ENCODE measurements around the gene PPP1R1B.
"Not testable (repeated sequence)": the region's sequence is repeated elsewhere in the genome, so short reads cannot be mapped to it uniquely, and the experiment has no call there.

PPP1R1B gene

DNA sequence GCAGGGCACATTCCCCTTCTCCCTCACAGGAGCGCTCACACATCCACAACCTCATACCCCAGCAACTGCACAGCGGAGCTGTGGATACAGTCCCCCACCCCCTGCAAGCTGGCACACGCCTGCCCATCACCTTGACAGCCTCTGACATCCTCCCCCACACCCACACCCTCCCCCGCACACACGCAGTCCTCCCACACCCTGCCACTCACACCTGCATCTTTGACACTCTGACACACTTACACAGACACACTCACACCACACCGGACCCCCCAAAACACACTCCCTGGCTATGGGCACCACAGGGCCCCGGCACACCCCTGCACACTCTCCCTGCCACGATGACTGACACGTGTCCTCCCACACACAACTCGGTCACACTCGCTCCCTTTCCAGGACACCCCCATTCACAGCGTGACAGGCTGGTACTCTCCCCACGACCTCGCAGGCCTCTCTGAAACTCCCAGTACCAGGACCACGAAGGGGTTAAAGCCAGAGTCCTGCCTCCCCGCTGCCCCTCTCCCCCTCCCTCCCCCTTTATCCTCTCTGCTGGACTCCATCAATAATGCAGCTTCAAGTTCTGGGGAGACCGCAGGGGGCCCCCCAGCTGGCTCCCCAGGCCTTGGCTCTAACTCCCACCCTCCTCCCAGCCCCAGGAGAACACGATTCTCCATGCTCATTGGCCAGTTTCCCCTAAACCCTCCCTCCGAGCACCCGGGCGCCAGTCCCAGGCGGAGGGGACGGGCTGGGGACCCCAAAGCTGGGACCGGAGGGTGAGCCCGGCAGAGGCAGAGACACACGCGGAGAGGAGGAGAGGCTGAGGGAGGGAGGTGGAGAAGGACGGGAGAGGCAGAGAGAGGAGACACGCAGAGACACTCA, at the start of gene PPP1R1B:
PPP1R1B (plus strand) TSS at position 782 of the 876 bp plus-strand sequence. CDS start 441 bp downstream, outside the sequence.
- no peak for DNase-seq (ENCODE audit: low read depth)

DNA sequence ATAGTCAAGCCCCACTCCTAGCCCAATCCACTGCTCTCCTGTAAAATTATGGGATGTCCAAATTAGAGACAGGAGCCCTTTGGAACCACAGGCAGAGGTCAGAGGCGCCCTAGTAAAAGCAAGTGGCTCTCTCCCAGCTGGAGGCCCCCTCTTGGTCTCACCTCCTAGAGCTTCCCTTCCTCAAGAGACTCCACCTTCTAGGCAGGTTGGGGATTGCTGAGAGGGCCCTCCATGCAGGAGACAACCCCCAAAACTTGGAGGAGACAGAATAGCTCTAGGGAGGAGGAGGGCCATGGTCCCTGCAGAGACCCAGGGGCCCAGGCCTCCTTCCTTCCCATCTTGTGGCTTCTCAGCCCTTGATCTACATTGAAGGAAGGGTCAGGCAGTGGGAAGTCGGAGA, 48.5 kb upstream of the PPP1R1B start:
- no peak for DNase-seq (ENCODE audit: low read depth)

DNA sequence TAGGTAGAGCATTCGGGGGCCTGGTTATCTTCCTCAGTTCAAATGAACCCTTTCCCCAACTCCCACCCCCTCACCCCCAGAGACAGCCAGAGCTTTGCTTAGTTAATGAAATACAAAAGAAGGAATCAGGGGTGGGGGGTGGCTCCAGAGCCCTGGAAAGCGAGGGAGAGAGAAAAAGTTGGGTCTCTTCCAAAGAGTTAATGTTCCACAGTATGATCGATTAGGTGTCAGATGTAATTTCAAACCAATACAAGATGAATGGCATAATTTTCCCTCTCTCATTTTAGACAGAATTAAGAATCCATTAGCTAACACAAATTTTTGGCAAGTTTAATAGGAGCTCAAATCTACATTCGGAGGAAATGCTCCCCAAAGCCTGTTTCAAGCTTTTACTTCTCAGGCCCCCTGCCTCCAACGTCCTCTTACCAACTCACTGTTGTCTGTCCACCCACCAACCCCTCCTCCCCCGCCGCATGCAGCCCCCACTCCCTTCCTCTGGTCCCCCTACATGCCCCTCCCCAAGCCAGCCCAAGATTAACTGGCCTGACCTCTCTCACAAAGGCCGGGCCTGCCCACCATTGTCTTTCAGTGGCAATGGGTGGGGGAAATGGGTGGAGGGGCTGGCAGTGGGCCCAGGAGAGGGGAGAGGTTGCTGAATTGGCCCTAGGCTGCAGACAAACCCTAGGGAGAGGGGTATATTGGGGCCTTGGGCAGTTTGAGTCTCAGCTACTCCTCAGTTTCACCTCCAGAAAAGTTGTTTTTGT, 47.3 kb upstream of the PPP1R1B start:
- DNase-seq (ENCODE audit: low read depth): no peak

DNA sequence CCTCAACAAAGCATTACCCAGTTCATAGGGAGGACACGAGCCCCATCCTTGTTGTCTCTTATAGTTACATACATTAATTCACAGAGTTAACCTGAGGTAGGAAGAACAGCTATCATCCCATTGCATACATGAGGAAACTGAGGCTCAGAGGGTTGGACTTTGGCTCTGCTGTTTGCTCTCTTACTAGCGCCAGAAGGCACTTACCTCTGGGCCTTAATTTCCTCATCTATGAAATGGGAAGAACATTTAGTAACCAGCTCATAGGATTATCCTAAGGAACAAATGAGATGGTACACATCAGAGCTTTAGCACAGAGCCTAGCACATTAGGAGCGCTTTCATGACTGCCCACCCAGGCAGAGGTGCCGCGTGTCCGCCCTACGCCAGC, 46.7 kb upstream of the PPP1R1B start:
- DNase-seq (ENCODE audit: low read depth): no peak

DNA sequence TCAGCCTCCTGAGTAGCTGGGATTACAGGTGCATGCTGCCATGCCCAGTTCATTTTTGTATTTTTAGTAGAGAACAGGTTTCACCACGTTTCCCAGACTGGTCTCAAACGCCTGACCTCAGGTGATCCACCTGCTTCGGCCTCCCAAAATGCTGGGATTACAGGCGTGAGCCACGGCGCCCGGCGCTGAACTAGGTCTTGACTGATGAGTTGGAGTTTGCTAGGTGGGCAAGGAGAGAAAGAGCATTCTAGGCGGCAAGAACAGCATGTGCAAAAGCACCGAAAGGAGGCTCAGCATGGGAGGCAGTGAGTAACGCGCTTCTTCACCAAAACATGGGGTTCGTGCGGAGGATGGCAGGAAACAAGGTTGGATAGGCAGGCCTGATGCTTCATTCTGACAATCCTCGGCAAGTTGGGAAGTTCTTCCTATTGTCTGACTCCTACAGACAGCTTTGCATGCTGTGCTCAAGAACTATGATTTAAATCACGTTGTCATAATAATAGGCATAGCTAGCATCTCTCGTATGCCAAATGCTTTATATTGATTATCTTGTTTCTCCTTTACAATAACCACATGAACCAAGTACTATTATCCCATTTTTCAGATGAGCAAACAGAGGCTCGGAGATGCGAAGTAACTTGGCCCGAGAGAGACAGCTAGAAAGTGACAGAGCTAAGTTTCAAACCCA, 45.5 kb upstream of the PPP1R1B start:
- no peak for DNase-seq (ENCODE audit: low read depth)

DNA sequence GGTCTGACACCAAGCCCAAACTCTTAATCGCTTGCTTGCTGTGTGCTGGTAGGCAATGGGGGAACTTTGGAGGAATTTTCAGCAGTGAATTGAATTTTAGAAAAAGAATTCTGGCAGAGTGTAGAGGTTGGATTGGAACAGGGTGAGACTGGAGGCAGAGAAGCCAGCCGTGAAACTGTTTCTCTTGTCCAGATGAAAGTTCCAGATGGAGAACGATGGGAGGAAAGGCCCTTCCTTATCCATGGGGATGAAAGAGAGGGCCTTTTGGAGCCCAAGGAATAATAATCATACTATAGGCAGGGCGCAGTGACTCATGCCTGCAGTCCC, 45.0 kb upstream of the PPP1R1B start:
- no peak for DNase-seq (ENCODE audit: low read depth)

DNA sequence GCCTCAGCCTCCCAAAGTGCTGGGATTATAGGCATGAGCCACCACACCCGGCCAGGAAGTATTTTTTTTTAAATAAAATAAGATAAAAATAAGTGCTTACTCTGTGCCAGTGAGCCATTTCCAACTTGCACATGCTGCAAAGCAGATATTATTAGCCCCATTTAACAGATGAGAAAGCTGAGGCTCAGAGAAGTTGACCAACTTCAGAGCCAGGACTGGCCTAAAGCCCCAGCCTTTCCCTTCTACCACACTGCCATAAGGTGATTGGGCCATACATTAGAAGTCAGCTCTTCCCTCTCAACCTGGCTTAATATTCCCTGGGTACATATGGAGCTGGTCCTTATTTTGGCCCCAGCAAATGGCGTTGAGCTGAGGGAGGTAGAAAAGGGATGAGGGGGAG, 44.1 kb upstream of the PPP1R1B start:
- DNase-seq (ENCODE audit: low read depth): no peak

DNA sequence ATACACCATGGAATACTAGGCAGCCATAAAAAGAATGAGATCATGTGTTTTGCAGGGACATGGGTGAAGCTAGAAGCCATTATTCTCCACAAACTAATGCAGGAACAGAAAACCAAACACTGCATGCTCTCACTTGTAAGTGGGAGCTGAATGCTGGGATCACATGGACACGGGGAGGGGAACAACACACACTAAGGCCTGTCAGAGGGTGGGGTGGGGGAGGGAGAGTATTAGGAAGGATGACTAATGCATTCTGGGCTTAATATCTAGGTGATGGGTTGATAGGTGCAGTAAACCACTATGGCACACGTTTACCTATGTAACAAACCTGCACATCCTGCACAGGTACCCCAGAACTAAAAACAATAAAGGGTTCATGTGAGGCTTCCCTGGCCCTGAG, 36.6 kb upstream of the PPP1R1B start:
- DNase-seq (ENCODE audit: low read depth): not testable (repeated sequence)

DNA sequence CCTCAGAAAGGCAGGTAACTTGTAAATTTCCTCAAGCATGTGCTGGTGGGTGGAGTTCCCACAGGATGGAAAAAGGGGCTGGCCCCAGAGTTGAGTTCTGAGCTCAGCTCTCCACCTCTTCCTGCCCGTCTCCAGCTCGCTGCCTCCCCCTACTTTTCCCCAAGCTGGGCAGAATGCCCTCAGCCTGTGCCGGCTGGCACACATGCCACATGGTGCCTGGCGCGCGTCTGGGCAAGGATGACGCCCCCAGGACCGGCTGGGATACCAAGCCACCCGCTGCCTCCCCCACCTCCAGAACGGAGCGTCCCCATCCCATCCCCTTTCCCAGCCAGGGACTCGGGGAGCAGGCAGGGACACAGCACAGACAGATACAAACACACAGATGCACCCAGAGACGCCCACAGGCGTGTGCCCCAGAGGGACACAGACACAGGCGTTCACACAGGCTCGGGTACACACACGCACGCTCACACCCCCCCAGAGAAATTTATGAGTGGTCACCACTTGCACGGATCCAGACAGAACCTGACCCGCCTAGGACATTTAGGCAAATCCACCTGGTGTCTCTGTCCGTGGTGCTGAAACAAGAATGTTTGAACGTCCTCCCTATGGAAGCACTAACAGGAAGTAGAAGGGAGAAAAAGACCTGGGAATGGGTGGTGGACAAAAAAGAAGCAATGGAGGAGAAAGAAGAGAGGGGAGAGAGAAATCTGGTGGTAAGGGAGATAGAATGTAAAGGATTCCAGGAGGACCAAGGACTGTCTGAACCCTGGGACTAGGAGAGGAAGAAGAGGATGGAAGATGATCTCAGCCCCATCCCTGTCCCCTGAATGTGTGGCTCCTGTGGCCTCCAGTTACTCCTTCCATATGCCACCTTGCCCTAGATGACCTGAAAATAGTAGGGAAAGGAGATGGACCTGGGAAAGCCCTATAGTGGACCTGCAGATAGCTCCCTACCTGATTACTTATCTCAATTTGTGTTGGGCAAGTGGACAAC, 34.5 kb upstream of the PPP1R1B start:
- no peak for DNase-seq (ENCODE audit: low read depth)

DNA sequence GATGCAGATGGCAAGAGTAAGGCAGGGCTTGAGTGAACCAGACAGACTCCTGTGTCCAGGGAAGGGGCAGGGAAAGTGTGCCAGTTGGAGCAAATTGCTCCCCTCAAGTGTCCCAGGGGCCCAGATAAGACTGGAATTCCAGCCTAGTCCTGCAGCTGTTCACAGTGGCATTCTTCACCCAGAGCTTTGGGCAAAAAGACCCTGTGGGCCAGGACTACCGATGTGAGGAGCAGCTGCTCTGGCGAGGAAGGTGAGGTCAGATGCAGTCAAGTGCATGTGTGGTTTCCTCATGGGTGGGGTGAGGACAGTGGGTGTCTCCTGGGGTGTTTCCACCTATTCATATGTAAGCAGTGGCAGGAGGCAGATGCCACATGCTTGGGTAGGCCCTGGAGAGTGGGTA, 33.4 kb upstream of the PPP1R1B start:
- DNase-seq (ENCODE audit: low read depth): no peak

DNA sequence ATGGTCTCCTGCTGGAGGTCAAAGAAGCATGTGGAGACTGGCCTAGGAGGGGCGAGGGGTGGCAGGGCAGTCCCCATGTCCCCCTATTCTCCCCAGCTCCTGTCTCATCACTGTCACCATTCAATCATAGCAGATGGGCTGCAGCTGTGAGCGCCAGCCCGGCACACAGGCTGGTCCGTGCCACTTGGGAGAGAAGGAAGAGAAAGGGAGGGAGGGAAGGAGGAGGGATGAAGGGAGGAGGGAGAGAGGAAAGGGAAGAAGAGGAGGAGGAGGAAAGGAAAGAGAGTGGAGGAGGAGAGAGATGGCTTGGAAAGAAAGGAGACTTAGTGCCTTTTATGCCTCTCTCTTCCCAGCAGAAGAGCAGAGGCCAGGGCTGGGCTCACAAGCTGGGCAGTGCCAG, 31.5 kb upstream of the PPP1R1B start:
- DNase-seq (ENCODE audit: low read depth): no peak

DNA sequence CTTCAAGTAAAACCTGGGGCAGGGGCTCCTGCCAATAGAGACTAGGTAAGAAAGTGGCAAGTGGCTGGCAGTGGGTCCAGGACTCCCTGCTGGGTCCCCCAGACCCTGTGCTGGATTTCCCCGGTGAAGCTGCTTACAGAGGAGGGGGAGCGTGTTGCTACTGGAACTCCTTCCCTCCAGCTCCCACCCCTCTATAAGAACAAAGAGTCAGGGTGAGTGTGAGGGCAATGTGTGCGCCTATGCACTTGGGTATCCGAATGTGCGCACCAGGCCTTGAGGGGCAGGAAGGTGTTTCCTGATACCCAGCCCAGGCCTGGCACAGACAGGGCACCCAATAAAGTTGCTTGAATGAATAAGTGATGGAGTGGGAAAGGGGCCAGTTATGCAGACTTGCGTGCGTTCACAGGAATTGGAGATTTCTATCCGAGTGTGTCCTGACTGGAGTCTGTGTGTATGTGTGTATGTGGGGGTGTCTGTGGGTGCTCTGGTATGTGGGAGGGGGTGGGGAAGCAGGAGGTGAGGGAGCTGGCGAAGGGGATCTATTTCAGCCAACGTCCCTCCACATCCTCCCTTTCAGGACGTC, 30.7 kb upstream of the PPP1R1B start:
- no peak for DNase-seq (ENCODE audit: low read depth)

DNA sequence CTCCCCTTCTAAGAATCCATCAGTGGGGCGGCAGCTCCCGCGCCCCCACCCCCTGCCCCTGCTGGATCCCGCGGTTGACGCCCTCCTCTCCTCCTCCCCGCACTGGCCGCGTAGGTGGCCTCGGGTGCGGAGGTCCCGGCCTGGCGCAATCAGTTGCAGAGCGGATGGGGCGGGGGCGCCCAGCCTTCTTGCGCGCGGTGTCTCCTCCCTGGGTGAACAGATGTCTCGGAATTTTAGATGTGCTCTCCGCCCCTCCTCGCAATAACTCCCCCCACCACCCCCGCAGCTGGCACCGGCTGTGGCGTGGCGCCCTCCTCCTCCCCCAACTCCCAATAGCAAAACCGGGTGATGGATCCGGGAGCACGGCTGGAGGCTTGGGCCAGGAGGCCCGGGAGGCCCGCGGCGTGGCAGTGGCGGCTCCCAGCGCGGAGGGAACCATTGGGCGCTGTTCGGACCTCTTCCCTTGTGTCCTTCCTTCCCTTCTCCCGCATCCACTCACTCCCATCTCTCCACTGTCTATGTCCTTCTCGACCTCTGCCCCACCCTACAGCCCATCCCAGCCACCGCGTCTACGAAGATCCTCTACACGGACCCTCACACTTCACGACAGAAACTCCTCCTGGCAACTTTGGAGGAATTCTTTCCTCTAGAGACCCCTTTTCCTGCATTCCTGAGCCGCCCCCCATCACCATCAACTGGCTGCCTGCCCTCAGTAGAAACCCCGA, 30.0 kb upstream of the PPP1R1B start:
- no peak for DNase-seq (ENCODE audit: low read depth)

DNA sequence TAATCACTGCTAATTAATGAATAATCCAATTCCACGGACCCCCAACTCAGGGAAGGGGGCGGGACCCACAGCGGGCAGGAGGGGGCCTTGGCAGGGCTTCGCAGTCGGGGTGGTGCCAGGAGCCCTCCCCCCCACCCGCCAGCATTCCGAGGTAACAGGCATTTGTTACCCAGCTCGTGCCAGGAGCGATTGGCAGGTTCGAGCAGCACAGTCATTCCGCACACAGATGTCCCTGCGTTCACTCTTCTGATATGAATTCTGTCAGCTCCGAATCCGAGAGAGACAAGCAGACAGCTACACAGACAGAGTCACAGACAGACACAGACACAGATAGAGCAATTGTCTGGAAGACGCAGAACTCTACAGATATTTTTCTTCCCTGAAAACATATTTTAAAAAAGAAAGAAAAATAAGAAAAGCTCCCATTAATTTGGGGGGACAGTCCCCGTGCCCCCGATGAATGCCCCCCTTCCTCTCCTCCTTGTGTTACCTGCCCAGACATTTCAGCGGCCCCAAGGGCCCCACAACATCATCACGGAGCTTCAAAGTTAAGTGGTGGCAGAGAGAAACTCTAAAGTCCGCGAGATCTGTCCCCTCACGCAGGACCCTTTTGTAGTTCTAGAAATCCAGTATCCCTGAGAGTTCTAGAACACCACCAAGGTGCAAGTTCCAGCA, 29.2 kb upstream of the PPP1R1B start:
- no peak for DNase-seq (ENCODE audit: low read depth)

DNA sequence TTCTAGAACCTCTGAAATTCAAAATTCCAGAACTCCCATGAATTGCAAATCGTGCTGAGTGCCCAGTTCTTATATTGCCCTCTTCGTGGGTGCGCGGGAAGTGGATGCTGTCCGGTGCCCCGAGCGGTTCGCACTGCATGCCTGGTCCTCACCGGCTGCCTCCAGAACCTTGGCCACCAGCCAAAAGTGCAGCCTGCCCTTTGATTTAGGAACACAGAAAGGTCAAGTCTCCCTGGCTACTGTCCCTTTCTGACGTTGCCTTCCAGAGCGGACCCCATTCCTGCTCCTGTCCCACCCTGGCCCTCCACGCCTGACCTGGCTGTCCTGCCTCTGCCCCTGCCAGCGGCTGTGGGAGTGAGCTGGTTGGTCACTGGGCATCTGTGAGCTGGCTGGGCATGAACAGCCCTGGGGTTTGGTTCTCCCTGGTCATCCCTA, 28.7 kb upstream of the PPP1R1B start:
- no peak for DNase-seq (ENCODE audit: low read depth)

DNA sequence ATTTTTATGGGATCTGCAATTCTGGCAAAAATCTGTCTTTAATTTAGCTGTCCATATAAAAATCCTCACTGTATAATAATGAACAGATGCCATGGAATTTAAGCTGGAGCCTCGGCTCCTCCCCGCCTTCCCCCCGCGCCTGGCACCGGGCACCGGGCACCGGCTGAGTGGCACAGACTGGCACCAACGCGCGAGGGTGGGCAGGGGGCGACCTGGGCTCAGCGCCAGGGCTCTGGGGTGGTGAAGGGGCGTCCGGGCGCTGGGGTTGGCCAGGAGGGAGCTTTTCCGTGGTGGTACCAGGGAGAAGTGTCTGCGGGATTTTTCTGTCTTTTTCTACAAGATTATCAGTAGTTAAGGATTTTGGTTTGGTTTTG, 28.1 kb upstream of the PPP1R1B start:
- DNase-seq (ENCODE audit: low read depth): no peak

DNA sequence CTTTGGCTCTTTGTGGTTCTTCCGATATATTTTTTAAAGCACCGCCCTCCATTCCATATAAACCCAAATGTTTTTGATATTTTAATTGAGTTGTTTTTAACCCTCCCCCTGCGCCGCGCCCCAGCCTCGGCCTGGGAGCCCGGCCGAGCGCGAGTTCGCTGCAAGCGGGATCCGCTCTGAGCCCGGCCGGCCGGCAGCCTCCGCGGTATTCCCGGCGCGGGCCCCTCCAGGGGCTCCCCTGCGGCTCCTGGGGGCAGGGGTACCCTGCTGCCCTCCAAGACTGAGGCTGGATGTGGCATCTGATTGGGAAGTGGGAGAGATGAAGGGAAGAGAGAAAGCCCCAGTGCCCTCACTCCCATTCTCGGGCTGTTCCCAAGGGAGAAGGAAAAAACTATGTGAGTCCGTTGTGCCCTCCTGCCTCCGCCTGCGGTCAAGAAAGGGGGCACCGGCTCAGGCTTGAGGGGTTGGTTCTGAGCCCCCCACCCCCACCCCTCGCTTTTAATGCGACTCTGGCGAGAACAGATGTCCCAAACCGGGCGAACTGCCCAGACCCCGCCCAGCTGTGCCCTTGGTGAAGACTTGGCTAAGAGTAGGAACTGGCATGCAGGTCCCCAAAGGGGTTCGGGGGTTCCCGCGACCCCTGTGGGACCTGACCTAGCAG, 27.6 kb upstream of the PPP1R1B start:
- DNase-seq (ENCODE audit: low read depth): no peak

DNA sequence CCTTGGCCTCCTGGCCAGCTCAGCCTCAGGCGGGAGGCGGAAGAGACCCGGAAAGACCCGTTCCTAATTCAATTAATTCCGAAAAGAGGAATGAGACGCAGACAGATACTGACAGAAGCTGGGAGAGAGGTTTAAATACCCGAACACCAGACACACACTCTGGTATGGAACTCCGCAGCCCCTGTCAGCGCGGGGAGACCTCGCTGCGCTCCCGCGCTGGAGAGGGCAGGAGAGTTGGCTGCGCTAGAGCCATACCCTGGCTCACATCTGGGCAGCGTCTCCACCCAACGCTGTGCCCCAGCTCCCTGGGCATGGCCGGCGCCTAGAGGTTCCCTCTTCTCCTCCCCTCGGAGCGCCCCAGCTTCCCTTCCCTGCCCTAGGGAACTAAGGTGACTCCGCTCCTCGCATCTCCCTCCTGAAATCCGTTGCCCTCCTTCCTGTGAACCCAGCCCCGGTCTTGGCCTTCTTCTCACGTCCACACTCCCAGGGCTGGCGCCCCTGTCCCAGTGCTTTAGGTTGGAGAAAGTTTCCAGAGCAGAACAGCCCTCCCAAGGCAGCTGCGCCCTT, 27.0 kb upstream of the PPP1R1B start:
- no peak for DNase-seq (ENCODE audit: low read depth)
